SU-DHL-6 (cell line): Measurements from ENCODE around the gene RAD51B.

Experiments
- H2AFZ ChIP-seq: fragments of 200-600 bp; sonication (generic); 2 replicates; pipeline ENCODE4 v1.6.1; 2014; ENCODE audit warnings: low read depth, mild to moderate bottlenecking, moderate library complexity, mixed read lengths, antibody characterized with exemption, low read length; ENCODE audit not compliant: severe bottlenecking
- H3F3A ChIP-seq: fragments of 200-600 bp; shearing (Covaris generic); 2 replicates; pipeline ENCODE4 v1.6.0; 2016; ENCODE audit warnings: antibody characterized with exemption, mild to moderate bottlenecking; ENCODE audit not compliant: insufficient read depth
- H3K27ac ChIP-seq: fragments of 200-600 bp; sonication (generic); 2 replicates; pipeline ENCODE4 v1.5.1; 2016; ENCODE audit warnings: low read depth, mild to moderate bottlenecking, low read length, moderate library complexity, mixed read lengths
- H3K27me3 ChIP-seq: fragments of 200-600 bp; sonication (generic), shearing (Covaris generic); 2 replicates; pipeline ENCODE4 v1.6.0; 2014; ENCODE audit warnings: mild to moderate bottlenecking, low read length
- H3K36me3 ChIP-seq: fragments of 200-600 bp; sonication (generic); 2 replicates; pipeline ENCODE4 v1.6.1; 2014; ENCODE audit warnings: mild to moderate bottlenecking, low read length, mixed read lengths
- H3K4me2 ChIP-seq: fragments of 300-600, 200-600 bp; shearing (Covaris generic), sonication (generic); 2 replicates; pipeline ENCODE4 v1.6.0; 2014; ENCODE audit warnings: low read length, low read depth, mild to moderate bottlenecking; ENCODE audit not compliant: poor library complexity, severe bottlenecking
- H3K4me3 ChIP-seq: fragments of 200-600 bp; sonication (generic); 2 replicates; pipeline ENCODE4 v1.5.1; 2014; ENCODE audit warnings: antibody characterized with exemption, low read length, mild to moderate bottlenecking, mixed read lengths; ENCODE audit not compliant: insufficient read depth, poor library complexity, severe bottlenecking
- H3K79me2 ChIP-seq: fragments of 200-600 bp; sonication (generic); 2 replicates; pipeline ENCODE4 v1.6.1; 2014; ENCODE audit warnings: mild to moderate bottlenecking, low read length, moderate library complexity; ENCODE audit not compliant: insufficient read depth
- H3K9ac ChIP-seq: fragments of 200-600 bp; sonication (generic); 2 replicates; pipeline ENCODE4 v1.7.0; 2014; ENCODE audit warnings: mild to moderate bottlenecking, low read length
- H3K9me2 ChIP-seq: fragments of 200-600 bp; sonication (generic); replicated peaks from 2 replicates; pipeline ENCODE4 v1.6.1; 2014; ENCODE audit warnings: low read length; ENCODE audit not compliant: insufficient read depth
- H3K9me3 ChIP-seq: fragments of 200-600 bp; sonication (generic); 2 replicates; pipeline ENCODE4 v1.6.1; 2014; ENCODE audit warnings: low read length, mixed read lengths; ENCODE audit not compliant: insufficient read depth
- H4K20me1 ChIP-seq: fragments of 200-600 bp; sonication (generic); 2 replicates; pipeline ENCODE4 v1.6.1; 2014; ENCODE audit warnings: low read depth, mild to moderate bottlenecking, antibody characterized with exemption, low read length, moderate library complexity, mixed read lengths
- CTCF ChIP-seq: fragments of 200-600 bp; sonication (generic); IDR thresholded peaks from one replicate; pipeline ENCODE4 v1.5.1; 2017; ENCODE audit warnings: antibody characterized with exemption, mild to moderate bottlenecking, low read length, moderate library complexity; ENCODE audit not compliant: insufficient read depth, poor library complexity, severe bottlenecking
- EZH2phosphoT487 ChIP-seq: fragments of 200-600 bp; sonication (generic), shearing (Covaris generic); conservative IDR thresholded peaks from 2 replicates; pipeline ENCODE4 v1.6.1; 2018; ENCODE audit warnings: mild to moderate bottlenecking, antibody characterized with exemption, low read length, moderate library complexity, mixed read lengths

The RAD51B gene

GRCh38 chr14:68279777-68280233, 460.2 kb downstream of the RAD51B start:
- no peaks in the 10 kb centered on the region for H3K9me2 ChIP-seq
- H3K27me3 ChIP-seq, result no peaks in the 10 kb centered on the region
- peak overlapping the region; percentile 76 for H3K9ac ChIP-seq
- H3K79me2 ChIP-seq, result peaks cover 10% of the 10 kb centered on the region; the same call in 1 of the 2 replicates
- TF ChIP-seq EZH2phosphoT487, result no peak
- no peak for TF ChIP-seq CTCF
- no peak overlapping the region for H2AFZ ChIP-seq
- H3K9me3 ChIP-seq, result no peaks in the 10 kb centered on the region
- peak overlapping the region; percentile 98 for H3K27ac ChIP-seq
- peak overlapping the region; percentile 41 for H3K4me3 ChIP-seq
- no peaks in the 10 kb centered on the region for H3K36me3 ChIP-seq
- H3F3A ChIP-seq, result peaks cover 82% of the 10 kb centered on the region
- H4K20me1 ChIP-seq, result no peaks in the 10 kb centered on the region
- H3K4me2 ChIP-seq, result peak overlapping the region; percentile 87

DNA sequence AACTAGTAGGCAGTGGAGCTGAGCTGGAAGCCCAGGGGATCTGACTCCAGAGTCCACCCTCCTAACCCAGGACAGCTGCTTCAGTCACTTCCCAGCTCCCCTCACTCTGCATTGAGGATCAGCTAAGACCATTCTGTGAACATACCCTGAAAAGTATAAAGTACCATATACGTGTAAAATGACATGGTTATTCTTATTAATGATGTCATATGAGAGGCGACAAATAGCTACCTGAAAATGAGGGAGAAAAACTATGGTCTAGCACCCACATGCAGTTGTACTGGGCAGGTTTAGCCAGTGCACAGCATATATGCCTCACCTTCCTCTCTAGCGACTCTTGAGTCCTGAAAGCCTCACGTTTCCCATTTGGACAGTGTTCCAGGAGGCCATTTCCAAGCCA, 461.9 kb downstream of the RAD51B start:
- TF ChIP-seq EZH2phosphoT487 (no peak), CTCF (no peak)
- Histone ChIP-seq H3F3A (peaks cover 78% of the 10 kb centered on the region), H3K36me3 (no peaks in the 10 kb centered on the region), H3K27ac (peak overlapping the region; percentile 98), H3K4me3 (no peak overlapping the region), H4K20me1 (no peaks in the 10 kb centered on the region), H3K27me3 (no peaks in the 10 kb centered on the region), H3K4me2 (peak overlapping the region; percentile 87), H3K9me3 (no peaks in the 10 kb centered on the region), H3K9me2 (no peaks in the 10 kb centered on the region), H3K79me2 (peaks cover 10% of the 10 kb centered on the region; the same call in 1 of the 2 replicates), H2AFZ (no peak overlapping the region), H3K9ac (peak overlapping the region; percentile 76)

- Histone ChIP-seq H4K20me1 (no peaks in the 10 kb centered on the region), H3K79me2 (peaks cover 10% of the 10 kb centered on the region; the same call in 1 of the 2 replicates), H3K9me3 (no peaks in the 10 kb centered on the region), H3K4me3 (peak overlapping the region; percentile 5), H3K36me3 (no peaks in the 10 kb centered on the region), H3K9me2 (no peaks in the 10 kb centered on the region), H3K9ac (peak overlapping the region; percentile 76), H3K27me3 (no peaks in the 10 kb centered on the region), H3K27ac (peak overlapping the region; percentile 98), H2AFZ (no peak overlapping the region), H3F3A (peaks cover 72% of the 10 kb centered on the region), H3K4me2 (peak overlapping the region; percentile 74)
- no peak for TF ChIP-seq EZH2phosphoT487
These were observed 463.1 kb downstream of the RAD51B start for GRCh38 chr14:68282479-68283377.
